Astrocyte of the spinal cord (primary cell): ENCODE data around the gene PHKG2.
A peak's percentile ranks its signal among the peaks of the same experiment; 100 is the strongest.

Experiments used
- DNase-seq: peaks from one replicate; pipeline ENCODE4 v3.0.0; 2011; ENCODE audit warnings: low read depth, low spot score
- H3K4me3 ChIP-seq: 2 replicates; pipeline ENCODE4 v1.5.1; 2011; ENCODE audit warnings: low read depth, mild to moderate bottlenecking, low read length, moderate library complexity
- CTCF ChIP-seq: IDR thresholded peaks from 2 replicates; pipeline ENCODE4 v1.5.1; 2012; ENCODE audit warnings: low read depth, mild to moderate bottlenecking, low read length, inconsistent platforms
- in situ Hi-C: cut with HindIII; loops from 2 replicates; pipeline ENCODE4 v1.10.0; 2017; ENCODE audit warnings: low sequenced_read_pairs

PHKG2 gene

DNA sequence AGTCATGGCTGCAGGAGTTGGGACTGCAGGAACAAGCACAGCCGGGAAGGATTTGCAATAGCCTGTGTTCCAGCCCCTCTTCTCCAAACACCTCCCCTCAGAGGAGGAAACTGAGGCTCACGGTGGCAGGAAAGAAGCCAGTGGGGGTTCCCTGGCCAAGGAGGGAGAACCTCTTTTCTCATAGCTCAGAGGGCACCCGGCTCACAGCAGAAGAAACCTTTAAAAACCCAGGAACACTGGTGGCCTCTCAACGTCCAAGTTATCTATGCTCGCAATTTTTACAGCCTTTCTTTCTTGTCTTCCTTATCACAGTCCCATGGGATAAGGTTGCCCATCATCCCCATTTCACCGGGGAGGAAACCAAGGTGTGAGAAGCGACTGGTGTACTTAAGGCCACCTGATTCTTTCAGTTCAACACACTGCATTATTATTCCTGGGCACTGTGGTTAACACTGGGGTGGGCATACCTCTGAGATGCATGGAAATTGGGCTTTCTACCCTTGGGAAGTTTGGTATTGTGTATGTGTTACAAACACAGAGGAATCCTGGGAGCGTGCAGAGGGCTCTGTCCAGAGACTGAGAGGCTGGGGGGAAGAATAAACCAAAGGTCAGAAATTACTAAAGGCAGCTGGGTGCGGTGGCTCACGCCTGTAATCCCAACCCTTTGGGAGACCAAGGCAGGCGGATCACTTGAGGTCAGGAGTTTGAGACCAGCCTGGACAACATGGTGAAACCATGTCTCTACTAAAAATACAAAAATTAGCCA lies 39.6 kb downstream of the PHKG2 start:
- no peak for DNase-seq
- in situ Hi-C loops = loop anchor here (25.0 kb wide), 1 partner anchor 100 kb away; the partner anchor contains the start of genes BCL7C and CTF1
- peak overlapping the region; percentile 97 for H3K4me3 ChIP-seq
- TF ChIP-seq CTCF = no peak

GRCh38 chr16:30793508-30794069 lies 45.4 kb downstream of the PHKG2 start:
- DNase-seq = no peak
- in situ Hi-C loops = loop anchor here (25.0 kb wide), 1 partner anchor 94 kb away; the partner anchor contains the start of genes BCL7C and CTF1
- H3K4me3 ChIP-seq = no peak overlapping the region
- TF ChIP-seq CTCF = no peak

DNA sequence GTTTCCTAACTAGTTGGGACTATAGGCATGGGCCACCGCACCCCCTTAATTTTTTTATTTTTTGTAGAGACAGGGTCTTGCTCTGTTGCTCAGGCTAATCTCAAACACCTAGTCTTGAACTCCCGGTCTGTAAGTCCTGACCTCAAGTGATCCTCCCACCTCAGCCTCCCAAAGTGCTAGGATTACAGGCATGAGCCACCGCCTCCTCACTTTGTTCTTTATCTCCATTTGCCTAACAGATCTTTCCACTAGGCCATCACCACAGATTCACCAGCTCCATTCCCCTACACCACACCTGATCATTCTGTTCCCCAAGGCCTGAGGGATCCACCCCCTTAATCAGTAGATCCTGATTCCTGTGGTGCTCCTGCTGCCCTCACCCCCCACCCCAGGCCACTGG lies 46.4 kb downstream of the PHKG2 start:
- TF ChIP-seq CTCF = no peak
- H3K4me3 ChIP-seq = no peak overlapping the region
- DNase-seq = no peak
- in situ Hi-C loops = loop anchor here (25.0 kb wide), 1 partner anchor 93 kb away; the partner anchor contains the start of genes BCL7C and CTF1

DNA sequence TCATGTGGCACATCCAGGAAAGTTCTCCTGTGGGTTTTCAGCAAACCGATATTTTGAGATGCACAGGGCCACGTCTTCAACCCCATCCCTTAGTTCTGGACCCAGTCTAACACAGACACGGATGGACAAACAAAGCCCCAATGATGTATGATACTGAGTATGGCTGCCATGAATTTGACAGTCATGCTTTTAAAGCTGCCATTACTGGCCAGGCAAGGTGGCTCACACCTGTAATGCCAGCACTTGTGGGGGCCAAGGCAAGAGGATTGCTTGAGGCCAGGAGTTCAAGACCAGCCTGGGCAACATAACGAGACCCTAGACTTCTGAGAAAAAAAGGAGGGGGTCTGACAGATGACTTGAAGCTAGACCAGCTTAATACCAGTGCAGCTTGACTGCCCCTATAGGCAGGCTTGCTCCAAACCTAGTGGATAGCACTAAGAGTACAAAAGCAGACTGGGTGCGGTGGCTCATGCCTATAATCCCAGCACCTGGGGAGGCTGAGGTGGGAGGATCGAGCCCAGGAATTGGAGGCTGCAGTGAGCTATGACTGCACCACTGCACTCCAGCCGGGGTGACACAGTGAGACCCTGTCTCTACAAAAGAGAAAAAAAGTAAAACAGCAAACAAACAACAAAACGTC lies 49.6 kb downstream of the PHKG2 start:
- in situ Hi-C loops = loop anchor here (25.0 kb wide), 1 partner anchor 90 kb away; the partner anchor contains the start of genes BCL7C and CTF1
- TF ChIP-seq CTCF = no peak
- no peak overlapping the region for H3K4me3 ChIP-seq
- DNase-seq = no peak
